MG63 (cell line): ENCODE results near the gene C13orf46. TPM values are rescaled to one million over a fixed set of nuclear protein-coding genes. Genes with fewer than 3 reads are reported as not detected.

ENCODE experiments used
- DNase-seq: peaks from one replicate; pipeline ENCODE4 v3.0.0-alpha.2; 2020
- H3K27me3 ChIP-seq: fragments of 250-450 bp; sonication (Bioruptor Pico); 2 replicates; pipeline ENCODE4 v1.5.1; 2020; ENCODE audit warnings: mild to moderate bottlenecking, moderate library complexity
- H3K36me3 ChIP-seq: fragments of 250-450 bp; sonication (Bioruptor Pico); 2 replicates; pipeline ENCODE4 v1.5.1; 2020; ENCODE audit warnings: mild to moderate bottlenecking, moderate library complexity
- H3K4me3 ChIP-seq: fragments of 250-450 bp; sonication (Bioruptor Pico); 2 replicates; pipeline ENCODE4 v1.5.1; 2020; ENCODE audit warnings: mild to moderate bottlenecking, moderate library complexity
- H3K9me3 ChIP-seq: fragments of 250-450 bp; sonication (Bioruptor Pico); 2 replicates; pipeline ENCODE4 v1.5.1; 2020; ENCODE audit warnings: mild to moderate bottlenecking, moderate library complexity
- total RNA-seq: library from RNA; depleted of rRNA; stranded (reverse); fragments of >200 nt; shearing (Covaris generic); gene quantifications from 2 replicates; pipeline ENCODE4 v1.2.3, GENCODE V29; 2014; ENCODE audit warnings: low replicate concordance

C13orf46 gene
- total RNA-seq, 1 experiment from 2014 or later, result not detected

DNA sequence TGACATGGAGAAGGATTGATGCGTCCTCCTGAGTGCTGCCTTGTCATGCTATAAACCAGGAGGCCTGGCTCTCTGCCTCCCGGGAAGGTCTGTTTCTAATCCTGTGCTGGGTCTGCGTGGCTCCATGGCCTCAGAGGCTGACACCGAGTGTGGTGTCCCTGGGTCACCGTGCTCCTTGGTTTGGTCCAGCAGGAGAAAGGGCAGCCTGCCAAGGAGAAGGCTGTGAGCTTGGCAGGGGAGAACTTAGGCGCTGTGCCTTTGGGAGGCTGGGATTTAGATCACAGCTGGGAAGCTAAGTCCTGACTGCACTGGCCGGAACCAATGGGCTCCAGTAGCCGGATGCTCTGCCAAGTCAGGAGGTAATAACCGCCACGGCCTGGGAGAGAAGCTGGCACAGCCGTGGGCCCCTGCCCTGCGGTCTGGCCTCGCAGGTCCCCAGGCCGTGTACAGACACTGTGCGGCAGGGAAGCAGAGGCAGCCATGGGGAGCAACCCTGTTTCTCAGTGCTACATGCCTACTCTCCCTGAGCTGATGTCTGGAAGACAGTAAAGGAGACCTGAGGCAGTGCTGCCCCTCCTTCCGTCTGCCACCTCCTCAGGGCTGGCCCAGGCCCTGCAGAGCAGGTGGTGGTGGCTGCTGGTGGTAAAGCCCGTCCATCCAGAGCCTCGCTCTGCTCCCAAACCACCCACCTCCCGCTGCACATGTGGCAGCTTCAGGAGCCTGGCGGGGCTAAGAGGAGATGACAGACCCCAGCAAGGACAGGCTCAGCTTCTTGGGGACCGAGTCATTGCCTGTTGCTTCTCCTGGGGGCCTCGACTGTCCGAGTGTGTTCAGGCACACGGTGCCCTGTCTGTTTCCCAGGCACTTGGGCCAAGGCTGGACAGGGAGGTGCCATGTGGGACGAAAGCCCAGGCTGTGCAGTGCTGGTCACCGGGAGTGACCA lies 44.9 kb downstream of the C13orf46 start:
- no peaks in the 10 kb centered on the region for H3K36me3 ChIP-seq
- H3K9me3 ChIP-seq, result no peaks in the 10 kb centered on the region
- DNase-seq, result peak; percentile 95
- no peak overlapping the region for H3K4me3 ChIP-seq
- no peaks in the 10 kb centered on the region for H3K27me3 ChIP-seq

DNA sequence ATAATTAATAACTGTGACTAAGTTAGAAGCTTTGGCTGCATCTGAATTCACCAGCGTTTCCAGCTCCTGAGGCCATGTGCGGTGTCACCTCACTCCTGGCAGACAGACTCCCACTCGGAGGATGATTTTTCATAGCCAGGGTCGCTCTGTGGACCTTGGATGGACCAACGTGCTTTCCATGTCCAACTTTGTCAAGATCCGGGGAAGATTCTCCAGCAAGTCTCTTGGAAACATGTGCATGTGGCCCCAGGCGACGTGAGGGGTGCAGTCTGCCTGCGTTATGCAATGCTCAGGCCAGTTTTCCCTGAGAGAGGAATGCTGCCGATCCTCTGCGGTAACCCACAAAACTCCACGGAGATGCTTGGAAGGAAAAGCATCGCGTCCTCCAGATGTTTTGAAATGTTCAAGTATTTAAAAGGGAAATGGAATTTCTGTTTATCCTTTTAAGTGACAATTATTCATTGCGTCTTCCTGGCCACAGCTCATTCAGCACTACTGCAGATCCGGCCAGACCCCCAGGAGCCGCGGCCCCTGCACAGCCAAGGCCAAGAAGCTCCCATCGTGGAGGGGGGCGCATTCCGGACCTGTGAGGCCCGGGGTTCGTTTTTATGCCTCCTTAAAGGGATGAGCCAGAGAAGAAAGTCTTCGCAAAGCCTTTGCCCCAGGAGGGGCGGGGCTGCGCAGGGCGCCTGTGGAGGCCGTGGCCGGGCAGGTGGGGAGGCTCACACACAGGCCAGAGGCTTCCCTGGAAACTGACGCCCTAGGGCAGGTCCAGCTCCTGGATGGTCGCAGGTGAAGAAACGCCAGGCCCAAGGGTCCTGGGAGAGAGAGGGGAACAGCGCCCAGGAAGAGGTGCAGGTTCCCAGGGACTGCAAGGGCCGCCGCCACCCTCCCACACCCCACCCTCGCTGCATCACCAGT lies 46.0 kb downstream of the C13orf46 start:
- Histone ChIP-seq H3K9me3 (no peaks in the 10 kb centered on the region), H3K36me3 (no peaks in the 10 kb centered on the region), H3K4me3 (no peak overlapping the region), H3K27me3 (no peaks in the 10 kb centered on the region)
- DNase-seq, result peak; percentile 90

DNA sequence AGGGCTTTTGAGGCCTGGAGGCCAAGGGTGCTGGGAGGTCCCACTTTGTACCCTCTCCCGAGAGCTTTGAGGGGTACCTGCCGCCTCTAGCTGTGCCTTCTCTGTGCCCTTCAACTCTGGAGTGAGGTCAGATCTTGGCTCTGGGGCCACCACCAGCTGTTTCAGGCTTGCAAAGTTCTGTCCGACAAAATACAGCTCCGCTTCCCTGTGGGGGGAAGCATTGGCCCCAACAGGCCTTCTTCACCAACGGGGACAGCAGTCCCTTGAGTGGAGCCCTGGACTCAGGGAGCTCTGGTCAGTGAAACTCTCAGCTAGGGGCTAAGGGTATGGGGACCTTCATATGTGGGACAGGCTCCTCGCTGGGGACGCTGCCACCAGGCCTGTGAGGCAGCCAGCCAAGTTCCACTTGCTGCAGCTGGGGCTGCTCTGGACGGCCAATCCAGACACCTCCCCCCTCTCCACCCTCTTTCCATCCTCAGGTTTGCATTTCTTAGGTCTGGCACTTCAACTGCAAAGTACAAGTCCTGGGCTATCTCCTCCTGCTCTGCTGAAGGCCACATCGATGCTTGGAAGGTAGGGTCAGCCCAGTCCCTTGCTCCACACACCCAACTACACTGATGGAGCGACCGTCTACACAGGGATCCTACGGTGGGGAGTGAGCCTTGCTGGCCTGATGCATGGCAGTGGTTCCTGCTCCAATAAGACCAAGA lies 46.8 kb downstream of the C13orf46 start:
- DNase-seq, result no peak
- Histone ChIP-seq H3K27me3 (no peaks in the 10 kb centered on the region), H3K4me3 (no peak overlapping the region), H3K9me3 (peaks cover 2% of the 10 kb centered on the region), H3K36me3 (no peaks in the 10 kb centered on the region)

DNA sequence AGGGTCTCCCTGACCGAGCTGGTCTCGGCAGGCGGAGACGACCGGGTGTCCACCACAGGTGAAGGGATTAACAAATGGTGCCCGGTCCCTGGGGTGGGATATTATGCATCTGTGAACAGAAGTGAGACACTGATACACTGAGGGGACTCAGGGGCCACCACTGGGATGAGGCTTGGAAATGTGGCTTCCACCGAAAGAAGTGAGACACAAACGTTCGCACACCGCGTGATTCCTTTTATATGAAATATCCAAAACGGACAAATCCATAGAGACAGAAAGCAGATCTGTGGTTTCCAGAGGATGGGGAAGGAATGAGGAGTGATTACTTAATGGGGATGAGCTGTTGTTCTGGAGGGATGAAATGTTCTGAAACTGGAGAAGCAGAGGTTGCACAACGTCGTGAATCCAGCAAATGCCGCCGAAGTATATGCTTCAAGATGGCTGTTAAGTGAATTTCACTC lies 47.5 kb downstream of the C13orf46 start:
- Histone ChIP-seq H3K9me3 (peaks cover 9% of the 10 kb centered on the region), H3K36me3 (no peaks in the 10 kb centered on the region), H3K4me3 (no peak overlapping the region), H3K27me3 (no peaks in the 10 kb centered on the region)
- no peak for DNase-seq

- no peak for DNase-seq
- peaks cover 12% of the 10 kb centered on the region for H3K9me3 ChIP-seq
- H3K36me3 ChIP-seq, result no peaks in the 10 kb centered on the region
- no peaks in the 10 kb centered on the region for H3K27me3 ChIP-seq
- H3K4me3 ChIP-seq, result no peak overlapping the region
Observed at GRCh38 chr13:113924184-113924901, 49.5 kb downstream of the C13orf46 start.

DNA sequence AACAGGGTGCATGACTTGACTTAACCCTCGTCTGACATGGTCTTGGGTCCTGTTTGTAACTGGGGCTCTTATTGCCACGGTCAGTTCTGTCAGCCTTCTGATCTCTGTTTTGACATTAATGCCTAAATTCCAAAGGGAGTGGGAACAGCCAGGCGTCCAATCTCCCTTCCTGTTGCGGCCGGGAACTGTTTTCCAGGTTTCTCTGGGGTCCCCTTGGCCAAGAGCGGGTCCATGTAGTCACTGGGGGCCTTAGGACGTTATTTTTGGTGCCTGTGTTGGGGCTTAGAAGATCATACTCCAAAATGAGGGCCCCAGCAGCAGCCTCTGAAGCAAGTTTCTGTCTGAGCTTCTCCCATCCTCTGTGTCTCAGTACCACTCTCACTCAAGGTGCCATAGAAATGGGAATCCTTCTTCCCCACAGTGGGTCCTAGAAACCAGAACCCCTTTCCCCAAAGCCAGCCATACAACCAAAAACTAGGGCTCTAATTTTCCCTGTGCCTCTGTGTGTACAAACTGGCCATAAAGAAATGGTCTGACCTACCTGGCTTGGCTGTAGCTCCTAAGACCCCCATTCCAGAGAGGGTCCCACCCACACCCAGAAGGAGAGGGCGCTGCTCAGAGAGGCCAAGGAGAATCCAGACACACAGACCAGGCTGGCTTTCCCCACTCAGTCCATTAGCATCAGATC lies 50.4 kb downstream of the C13orf46 start:
- DNase-seq, result no peak
- Histone ChIP-seq H3K36me3 (no peaks in the 10 kb centered on the region), H3K9me3 (peaks cover 12% of the 10 kb centered on the region), H3K27me3 (no peaks in the 10 kb centered on the region), H3K4me3 (no peak overlapping the region)

GRCh38 chr13:113922412-113923118 lies 51.3 kb downstream of the C13orf46 start:
- no peaks in the 10 kb centered on the region for H3K27me3 ChIP-seq
- H3K4me3 ChIP-seq, result no peak overlapping the region
- peaks cover 12% of the 10 kb centered on the region for H3K9me3 ChIP-seq
- no peaks in the 10 kb centered on the region for H3K36me3 ChIP-seq
- no peak for DNase-seq

DNA sequence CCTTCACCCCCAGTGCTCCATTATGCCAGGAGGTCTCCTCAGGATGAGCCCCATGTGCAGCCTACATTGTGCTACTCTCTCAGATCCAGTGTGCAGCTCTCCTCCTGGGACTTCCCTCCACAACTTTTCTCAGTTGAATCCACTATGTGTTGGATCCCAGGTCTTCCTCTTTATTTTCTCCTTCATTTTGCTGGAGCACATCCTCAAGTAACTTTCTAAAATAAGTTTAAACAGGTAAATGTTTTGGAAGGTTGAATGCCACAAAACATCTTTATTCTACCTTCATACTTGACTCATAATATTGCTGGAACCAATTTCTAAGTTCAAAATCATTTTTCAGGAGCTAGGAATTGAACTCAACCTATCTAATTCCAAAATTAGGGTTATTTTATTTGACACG lies 52.1 kb downstream of the C13orf46 start:
- Histone ChIP-seq H3K9me3 (peaks cover 12% of the 10 kb centered on the region), H3K27me3 (no peaks in the 10 kb centered on the region), H3K4me3 (no peak overlapping the region), H3K36me3 (no peaks in the 10 kb centered on the region)
- no peak for DNase-seq

- H3K27me3 ChIP-seq, result no peaks in the 10 kb centered on the region
- H3K9me3 ChIP-seq, result peaks cover 12% of the 10 kb centered on the region
- no peaks in the 10 kb centered on the region for H3K36me3 ChIP-seq
- DNase-seq, result no peak
- H3K4me3 ChIP-seq, result no peak overlapping the region
Observed at GRCh38 chr13:113920606-113921286, 53.1 kb downstream of the C13orf46 start.

DNA sequence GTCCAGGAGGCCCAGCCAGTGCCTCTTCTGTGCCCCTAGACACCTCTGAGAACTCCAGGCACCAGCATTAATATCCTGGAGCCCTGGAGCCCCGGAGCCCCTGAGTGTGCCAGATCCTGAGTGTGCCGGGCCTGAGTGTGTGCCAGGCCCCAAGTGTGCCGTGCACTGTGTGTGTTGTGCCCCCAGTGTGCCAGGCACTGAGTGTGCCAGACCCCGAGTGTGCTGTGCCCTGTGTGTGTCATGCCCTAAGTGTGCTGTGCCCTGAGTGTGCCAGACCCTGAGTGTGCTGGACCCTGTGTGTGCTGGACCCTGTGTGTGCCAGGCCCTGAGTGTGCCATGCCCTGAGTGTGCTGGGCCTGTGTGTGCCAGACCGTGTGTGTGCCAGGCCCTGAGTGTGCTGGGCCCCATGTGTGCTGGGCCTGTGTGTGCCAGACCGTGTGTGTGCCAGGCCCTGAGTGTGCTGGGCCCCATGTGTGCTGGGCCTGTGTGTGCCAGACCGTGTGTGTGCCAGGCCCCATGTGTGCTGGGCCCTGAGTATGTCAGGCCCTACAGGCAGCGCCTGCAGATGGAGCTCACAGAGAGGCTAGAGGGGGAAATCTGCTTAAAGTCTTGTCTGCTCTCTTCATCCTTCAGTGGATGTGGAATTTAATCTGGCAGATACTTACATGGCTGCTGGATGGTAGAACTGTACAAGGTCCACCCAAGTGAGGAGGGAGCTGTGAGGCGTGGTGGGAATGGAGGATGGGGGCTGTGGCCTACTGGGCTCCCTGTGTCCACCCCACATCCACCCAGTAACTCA lies 53.9 kb downstream of the C13orf46 start:
- Histone ChIP-seq H3K9me3 (peaks cover 12% of the 10 kb centered on the region), H3K27me3 (no peaks in the 10 kb centered on the region), H3K36me3 (no peaks in the 10 kb centered on the region), H3K4me3 (no peak overlapping the region)
- DNase-seq, result no peak

DNA sequence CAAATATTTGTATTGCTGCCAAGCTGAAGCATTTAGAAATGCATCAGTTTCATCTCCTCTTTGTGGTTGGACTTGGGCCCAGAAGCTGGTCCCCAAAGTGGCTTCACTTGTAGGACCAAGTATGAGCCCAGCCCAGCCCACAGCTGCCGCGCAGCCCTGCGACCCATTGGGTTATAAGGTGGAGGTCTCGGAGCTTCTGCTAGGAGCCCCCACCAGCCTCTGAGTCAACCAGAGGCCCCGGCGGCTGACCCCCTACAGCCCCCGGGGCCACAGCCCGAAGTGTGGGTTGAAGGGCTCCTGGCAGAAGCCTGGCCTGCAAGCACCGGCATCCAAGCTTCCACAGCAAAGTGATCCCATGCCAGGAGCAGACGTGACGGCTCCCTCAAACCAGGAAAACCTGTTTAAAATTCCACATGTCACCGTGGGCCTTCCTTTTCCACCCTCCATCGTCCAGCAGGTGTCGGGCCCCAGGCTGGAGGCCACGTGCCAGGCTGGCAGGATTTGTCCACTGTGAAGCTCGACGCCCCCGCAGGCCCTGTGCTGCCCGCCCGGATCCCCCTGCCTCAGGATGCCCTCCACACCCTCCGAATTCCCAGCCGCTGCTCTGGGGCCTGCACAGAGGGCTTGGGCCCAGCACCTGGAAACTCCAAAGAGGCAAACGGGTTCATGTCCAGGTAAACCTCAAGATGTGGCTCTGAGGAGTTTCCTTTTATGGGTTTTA lies 54.7 kb downstream of the C13orf46 start:
- no peaks in the 10 kb centered on the region for H3K27me3 ChIP-seq
- no peak overlapping the region for H3K4me3 ChIP-seq
- H3K36me3 ChIP-seq, result no peaks in the 10 kb centered on the region
- no peak for DNase-seq
- H3K9me3 ChIP-seq, result peaks cover 12% of the 10 kb centered on the region

DNA sequence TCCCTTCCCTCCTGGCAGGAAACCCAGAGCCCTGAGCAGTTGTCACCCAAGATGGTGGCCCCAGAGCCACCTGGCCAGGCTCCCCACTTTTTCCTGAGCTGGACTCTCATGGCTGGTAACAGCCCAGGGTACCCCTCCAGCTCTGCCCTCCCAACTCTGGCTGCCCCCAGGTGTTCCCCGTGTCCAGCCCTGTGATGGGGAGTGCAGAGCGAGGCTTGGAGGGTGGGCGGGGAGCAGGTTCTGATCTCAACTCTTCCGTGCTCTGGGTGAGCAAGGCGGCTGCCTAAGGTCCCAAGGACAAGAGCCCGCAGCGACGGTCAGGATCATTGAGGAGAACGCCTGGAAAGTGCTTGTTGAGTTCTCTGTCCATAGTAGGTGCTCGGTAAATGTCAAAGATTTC lies 55.3 kb downstream of the C13orf46 start:
- Histone ChIP-seq H3K36me3 (no peaks in the 10 kb centered on the region), H3K27me3 (no peaks in the 10 kb centered on the region), H3K4me3 (no peak overlapping the region), H3K9me3 (peaks cover 12% of the 10 kb centered on the region)
- no peak for DNase-seq

DNA sequence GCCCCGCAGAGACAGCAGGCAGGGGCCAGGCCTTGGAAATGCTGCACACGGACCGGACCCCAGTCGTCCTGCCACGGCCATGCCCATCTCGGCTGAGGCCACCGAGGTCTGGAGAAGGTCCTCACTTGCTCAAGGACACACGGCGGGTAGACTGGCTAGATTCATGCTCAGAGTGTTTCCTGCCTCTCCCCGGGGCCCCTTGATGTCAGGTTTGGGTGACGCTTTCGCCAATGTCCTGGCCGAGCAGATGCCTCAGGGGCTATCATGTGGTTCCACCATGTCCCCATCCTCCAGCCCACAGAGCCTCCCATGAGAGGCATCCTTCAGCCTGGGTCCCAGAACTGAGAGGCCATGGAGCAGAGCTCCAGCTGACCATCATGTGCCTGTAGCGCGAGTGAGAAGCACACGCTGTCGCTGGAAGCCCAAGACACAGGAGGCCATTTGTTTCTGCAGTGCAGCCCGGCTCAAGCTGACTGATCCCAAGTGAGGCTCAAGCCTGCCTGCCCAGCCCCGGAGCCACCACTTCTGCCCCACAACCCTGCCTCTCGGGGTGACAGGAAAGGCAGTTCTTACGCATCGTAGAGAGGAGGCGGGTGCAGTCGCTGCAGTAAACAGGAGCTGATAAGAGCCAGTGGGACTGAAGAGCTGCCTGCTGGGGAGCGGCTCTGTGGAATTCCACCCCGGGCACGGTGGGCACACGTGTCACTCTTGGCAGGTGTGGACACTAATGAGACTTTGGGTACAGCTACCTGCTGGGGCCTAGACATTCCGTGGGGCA lies 56.1 kb downstream of the C13orf46 start:
- no peak for DNase-seq
- H3K36me3 ChIP-seq, result peaks cover 6% of the 10 kb centered on the region; the same call in 1 of the 2 replicates
- no peaks in the 10 kb centered on the region for H3K27me3 ChIP-seq
- no peak overlapping the region for H3K4me3 ChIP-seq
- H3K9me3 ChIP-seq, result peaks cover 19% of the 10 kb centered on the region
